NK-92 (cell line): Measurements from ENCODE around the gene PDPK1.
"Not testable (repeated sequence)": the region's sequence is repeated elsewhere in the genome, so short reads cannot be mapped to it uniquely, and the experiment has no call there.

ENCODE experiments used
- DNase-seq: peaks from one replicate; lab custom pipeline; 2025; ENCODE audit not compliant: unreplicated experiment; lab: John Stamatoyannopoulos, UW

PDPK1 gene

DNA sequence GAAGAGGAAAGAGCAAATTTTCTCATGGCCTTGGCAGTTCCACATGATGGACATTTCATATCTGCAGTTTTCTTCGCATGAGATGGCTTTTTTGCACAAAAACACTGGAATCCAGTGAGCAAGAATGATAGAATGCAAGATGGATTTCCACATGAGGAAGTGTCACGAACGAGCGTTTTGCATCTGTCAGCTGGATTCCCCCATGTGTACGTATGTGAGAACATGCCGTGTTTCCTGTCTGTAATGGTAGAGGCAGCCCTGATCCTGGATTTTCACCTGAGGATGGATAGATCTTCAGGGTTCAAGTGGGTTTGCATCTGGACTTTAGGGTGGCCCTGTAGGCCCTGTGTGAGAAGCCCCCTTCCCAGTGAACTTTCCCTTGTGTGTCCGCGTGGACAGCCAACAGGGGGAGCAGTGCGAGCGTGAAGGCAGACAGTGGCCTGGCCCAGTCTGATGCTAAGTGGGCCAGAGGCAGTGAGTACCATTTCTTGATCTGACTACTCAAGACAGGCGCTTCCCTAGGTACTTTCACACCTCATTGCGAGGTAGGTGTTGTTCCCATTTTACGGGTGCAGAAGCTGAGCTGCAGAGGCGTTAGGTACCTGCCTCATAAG, 2.1 kb downstream of the PDPK1 start:
- DNase-seq = not testable (repeated sequence)

DNA sequence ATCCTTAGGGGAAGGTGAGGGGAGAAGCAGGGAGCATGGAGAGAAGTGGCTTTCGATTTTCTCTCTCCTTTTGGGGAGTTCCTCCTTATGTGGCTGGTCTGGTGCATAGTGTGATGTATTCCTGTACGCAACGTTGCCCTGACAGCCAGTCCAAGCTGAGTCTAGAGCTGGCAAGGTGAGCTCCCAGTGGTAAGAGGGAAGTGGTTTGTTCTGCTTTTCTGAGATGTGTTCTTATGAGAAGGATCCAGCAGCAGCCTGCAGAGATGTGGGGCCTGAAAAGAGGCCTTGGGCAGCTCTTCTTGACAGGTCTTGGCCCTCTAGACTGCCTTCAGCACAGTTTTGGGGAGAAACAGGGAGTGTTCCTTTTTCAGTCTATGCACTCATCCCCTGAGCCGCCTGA, 3.1 kb downstream of the PDPK1 start:
- DNase-seq = not testable (repeated sequence)

DNA sequence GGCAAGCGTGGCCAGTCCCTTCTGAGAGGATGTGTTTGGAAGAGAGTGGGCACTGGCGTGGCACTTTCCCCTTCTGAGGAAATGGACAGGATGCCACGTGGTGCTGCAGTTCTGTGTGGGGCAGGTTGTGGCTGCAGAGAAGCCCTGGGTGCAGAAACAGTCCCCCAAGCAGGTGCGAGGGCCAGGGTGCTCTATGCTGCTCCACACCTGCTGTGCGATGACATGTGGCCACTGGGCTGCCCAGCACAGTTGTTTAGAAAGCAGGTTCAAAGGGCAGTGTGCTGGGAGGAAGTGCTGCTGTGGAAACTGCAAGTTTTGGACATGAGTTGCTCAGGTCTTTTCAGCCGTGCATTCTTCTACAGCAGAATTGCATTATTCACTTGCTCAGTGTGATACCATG, 3.6 kb downstream of the PDPK1 start:
- DNase-seq = not testable (repeated sequence)

DNA sequence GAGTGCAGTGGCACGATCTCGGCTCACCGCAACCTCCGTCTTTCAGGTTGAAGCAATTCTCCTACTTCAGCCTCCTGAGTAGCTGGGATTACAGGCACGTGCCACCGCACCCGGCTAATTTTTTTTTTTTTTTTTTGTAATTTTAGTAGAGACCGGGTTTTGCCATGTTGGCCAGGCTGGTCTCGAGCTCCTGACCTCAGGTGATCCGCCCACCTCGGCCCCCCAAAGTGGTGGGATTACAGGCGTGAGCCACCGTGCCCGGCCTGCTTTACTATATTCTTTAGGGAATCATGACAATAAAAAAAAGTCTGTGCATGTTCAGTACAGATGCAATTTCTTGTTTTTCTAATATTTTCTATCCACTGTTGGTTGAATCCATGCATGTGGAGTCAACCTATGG, 6.0 kb downstream of the PDPK1 start:
- not testable (repeated sequence) for DNase-seq

DNA sequence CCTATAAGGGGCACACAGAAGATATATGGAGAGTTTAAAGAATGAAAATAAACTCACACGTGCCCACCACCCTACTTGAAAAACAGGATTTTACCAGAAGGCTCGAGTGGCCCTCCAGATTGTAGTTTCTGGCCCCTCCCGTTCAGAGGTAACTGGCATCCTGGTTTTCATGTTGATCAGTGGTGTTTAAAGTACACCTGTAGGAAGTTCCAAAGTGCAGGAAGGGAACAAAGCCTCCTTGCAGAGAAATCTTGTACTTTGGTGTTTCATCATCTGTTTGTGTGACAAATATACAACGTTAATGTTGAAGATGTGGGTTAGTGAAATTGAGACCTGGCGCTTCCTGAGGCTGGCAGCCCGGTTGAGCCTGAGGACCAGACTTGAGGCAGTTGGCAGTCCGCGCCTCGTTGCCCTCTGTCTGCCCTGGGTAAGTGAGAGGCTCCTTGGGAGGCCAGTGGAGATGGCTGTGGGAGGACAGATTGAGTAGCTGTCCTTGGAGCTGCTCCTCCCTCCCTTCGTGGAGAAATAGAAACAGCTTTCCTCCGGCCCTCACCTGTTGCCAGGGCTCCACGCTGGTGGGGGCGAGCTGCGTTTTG, 12.6 kb downstream of the PDPK1 start:
- not testable (repeated sequence) for DNase-seq

DNA sequence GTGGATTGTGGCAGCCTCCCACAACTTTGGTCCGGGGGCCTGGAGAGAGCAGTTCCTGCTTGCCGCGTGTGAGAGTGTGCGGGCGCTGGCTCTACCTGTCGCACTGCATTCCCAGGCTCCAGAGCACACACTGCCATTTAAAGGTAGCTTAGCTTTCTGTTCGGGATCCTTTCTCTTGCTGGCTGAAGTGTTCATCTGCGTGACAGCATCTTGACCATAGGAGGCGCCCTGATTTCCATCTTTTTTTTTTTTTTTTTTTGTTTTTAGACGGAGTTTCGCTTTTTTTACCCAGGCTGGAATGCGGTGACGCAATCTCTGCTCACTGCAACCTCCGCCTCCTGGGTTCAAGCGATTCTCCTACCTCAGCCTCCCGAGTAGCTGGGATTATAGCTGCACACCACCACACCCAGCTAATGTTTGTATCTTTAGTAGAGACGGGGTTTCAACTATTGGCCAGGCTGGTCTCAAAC, 13.6 kb downstream of the PDPK1 start:
- DNase-seq = not testable (repeated sequence)

DNA sequence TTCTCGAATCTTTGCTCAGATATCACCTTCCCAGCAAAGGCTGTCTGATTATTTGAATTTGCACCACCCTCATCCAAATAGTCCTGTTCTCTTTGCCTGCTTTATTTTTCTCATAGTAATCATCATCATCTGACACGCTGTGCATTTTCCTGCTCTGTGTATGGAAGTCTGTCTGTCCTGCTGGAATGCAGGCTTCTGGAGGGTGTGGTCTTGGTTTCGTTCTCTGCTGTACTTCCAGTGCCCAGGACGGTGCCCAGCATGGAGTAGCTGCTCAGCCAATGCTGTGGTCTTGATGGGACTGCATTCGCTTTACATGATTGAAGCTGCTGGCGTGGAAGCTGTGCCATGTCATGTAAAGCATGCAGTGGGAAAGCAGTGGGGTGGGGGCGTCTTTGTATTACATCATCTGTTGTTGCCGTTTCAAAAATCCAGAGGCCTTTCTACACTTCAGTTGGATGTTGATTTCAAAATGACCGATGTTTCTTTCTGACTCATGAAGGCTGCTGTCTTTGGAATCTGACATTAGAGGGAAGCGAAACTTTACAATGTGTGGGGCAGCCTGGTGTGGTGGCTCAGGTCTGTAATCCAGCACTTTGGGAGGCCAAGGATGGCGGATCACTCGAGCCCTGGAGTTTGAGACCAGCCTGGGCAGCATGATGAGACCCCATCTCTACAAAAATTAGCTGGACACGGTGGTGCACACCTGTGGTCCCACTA, 17.0 kb downstream of the PDPK1 start:
- not testable (repeated sequence) for DNase-seq

DNA sequence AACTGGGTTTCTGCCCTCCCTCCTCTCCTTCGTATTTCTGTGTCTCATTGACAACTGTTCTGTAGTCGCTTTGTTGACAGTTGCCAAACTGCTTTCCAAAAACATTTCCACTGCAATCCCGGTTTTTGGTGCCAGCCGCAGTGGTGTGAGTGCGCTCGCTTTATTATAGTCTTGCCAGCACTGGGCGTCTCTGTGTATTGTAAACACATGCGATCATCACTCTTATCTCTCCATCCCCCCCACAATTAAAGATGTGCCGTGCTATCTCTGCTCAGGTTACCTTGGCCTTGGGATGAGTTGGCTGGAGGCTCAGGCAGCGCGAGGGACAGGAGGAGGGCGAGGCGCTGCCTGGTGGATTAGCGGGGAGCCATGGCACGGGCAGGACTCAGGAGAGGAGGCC, 19.3 kb downstream of the PDPK1 start:
- not testable (repeated sequence) for DNase-seq

DNA sequence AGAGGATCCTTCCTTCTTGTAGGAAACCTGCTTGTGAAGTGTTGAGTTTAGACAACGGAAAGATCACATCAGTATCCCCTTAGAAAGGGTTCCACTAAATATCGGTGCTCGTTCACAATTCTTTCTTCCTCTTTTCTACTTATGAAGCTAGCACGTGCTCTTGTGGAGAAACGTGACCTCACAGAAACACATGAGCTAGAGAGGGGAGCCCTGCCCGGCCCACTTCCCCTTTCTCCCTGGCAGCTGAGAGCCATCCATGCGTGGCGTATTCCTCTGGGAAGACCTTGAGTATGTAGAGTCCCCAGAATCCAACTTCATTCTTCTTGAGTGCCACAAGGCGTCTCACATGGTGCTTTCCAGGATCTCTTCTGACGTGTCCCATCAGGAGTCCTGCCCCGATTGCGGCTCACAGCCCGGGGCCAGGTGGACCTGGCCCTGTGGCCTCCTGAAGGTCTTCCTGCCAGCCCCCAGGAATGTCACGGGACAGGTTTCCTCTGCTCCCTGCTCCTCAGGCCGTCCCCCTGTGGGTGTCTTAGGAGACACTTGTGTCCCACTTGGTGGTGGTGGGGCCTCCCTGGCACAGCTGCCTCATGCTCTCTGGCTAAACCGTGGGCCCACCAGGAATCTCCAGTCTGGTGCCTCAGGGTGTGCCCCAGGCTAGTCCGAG, 22.4 kb downstream of the PDPK1 start:
- not testable (repeated sequence) for DNase-seq

DNA sequence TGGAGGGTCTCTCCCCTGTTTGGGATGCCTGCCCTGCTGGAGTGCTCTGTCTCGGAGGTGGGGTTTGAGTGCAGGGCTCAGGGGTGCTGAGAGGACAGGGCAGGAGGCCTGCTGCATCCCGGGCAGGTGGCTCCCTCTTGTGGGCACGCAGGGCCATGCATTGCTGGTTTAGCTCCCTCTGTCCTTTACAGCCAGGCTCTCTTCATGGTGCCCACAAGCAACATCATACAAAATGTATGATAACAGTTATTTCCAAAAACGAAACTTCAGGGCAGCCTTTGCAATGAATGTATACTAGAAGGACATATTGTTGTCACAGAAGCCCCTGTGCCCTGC, 22.9 kb downstream of the PDPK1 start:
- DNase-seq = not testable (repeated sequence)

DNA sequence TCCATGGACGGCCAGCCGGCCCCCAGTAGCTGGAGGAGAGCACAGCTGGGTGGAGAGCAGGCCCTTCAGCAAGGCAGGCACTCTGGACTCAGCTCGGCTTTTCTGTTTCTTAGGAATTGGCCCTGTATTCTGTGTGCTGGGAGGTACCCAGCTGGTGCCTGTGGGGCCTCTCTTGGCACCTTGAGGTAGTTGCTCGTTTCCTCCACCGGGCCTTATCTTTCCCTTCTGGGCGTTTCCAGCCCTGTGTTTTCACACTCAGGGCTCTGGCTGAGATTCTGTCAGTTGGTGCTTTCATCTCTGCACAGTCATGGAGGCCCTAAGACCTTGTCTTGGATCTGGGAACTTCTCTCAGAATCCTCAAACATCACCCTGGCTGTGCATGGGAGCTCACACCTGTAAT, 29.7 kb downstream of the PDPK1 start:
- not testable (repeated sequence) for DNase-seq

DNA sequence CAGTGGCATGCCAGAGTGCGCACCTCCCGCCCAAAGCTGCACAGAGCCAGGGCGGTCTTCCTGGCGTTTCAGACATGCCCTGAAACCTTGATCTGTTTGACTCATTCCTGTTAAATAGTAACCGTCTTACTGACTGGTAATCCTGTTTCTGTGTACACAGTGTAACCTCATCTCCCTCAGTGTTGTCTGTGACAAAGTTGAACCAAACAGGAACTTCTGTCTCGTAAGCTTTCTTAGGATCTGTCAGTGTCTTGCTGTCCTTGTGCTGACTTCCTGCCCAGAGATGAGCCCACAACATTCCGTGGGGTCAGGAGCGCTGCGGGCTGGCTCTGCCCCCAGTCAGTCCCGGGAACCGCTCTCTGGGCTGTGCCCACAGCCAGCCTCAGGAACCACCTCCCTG, 30.8 kb downstream of the PDPK1 start:
- DNase-seq = not testable (repeated sequence)

DNA sequence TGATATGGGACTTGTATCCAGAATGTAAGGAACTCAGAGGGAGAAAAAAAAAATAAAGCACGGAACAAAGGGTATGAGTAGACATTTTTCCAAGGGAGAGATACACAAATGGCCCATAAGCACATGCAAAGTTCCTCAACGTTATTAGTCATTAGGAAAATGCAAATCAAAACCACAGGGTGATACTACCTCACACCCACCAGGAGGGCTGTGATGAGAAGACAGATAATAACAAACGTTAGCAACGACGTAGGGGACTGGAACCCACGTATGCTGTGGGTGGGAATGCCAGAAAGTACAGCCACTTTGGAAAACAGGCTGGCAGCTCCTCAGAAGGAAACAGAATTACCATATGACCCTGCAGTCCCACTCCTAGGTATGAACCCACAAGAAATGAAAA, 34.9 kb downstream of the PDPK1 start:
- DNase-seq = not testable (repeated sequence)

DNA sequence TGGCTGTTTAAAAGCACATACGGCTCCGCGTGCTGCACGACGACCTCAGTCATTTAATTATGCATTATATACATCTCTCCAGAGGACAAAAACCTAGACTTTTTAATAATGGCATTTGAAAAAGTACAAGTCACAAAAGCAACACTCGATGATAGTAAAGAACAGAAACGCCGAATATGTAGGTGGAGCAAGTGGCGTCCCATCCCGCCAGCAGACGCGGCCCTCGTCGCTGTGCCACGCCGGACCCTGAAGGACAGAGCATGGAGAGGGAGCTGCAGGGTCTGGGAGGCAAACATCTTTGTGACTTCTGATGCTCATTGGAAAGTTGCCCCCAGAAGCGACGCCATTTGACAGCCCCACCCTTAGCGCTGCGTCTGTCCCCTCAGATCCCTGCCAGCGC, 38.0 kb downstream of the PDPK1 start:
- not testable (repeated sequence) for DNase-seq

DNA sequence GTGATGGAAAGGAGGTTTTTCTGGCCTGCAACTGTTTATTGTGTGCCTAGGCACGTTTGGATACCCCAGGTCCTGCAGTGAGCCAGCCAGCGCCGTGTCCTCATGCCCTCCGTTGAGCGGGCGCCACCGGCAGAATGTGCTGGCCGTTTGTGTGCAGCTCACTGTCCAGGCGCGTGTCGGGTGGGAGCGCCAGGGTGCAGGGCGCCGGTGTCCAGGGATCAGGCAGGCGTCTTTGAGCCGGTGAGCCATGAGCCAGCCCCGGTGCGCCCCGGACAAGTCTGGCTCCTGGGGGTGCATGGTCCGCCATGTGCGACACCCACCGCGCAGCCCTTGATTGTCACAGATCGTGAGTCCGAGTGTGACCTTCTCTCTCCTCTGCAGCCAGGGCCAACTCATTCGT, 39.2 kb downstream of the PDPK1 start:
- not testable (repeated sequence) for DNase-seq

DNA sequence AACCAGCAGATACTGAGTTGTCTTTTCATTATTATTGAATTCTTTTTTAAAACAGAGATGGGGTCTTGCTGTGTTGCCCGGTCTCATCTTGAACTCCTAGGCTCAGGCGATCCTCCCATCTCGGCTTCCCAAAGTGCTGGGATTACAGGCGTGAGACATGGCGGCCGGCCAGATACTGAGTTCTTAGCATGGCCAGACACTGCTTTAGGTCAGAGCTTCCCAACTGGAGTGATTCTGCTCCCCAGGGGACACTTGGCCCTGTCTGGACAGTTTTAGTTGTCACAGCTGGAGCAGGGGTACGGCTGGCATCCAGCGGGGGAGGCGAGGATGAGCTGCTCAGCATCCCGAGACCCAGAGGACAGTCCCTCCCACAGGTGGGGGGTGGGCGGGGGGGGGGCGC, 41.1 kb downstream of the PDPK1 start:
- DNase-seq = not testable (repeated sequence)

DNA sequence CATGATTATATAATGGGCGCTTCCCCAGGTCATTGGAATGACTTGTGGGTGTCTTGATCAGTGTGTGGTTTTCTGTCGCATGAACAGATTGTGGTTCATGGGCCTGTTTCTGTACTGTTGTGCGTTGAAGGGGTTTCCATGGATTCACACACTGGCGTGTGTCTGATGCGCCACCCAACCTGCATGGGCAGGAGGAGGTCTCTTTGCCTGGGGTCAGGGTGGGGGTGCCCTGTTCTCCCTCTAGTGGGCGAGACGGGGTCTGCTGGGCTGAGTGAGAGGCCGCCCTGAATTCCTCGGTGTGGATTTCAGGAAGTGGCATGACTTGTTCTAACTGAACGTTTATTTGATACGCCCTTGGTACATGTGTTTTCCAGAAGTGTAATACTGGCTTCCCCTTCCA, 42.3 kb downstream of the PDPK1 start:
- not testable (repeated sequence) for DNase-seq

DNA sequence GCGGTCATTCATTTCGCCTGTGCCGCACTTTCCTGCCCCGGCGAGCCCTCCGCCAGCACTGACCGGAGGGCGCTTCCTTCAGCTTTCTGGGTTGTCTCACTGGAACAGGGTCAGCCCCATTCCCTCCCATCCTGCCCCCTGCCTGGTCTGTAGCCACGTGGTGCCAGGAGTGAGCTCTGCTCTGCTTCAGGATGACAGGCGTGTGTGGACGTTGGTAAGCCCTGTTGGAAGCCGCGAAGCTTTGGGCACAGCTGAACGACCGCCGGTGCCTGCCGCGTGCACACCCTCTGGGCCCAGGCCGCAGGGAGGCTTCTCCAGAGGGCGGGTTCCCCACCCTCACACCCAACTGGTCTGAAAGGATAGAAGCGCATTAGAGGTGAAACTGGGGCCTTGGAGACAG, 43.0 kb downstream of the PDPK1 start:
- DNase-seq = not testable (repeated sequence)

DNA sequence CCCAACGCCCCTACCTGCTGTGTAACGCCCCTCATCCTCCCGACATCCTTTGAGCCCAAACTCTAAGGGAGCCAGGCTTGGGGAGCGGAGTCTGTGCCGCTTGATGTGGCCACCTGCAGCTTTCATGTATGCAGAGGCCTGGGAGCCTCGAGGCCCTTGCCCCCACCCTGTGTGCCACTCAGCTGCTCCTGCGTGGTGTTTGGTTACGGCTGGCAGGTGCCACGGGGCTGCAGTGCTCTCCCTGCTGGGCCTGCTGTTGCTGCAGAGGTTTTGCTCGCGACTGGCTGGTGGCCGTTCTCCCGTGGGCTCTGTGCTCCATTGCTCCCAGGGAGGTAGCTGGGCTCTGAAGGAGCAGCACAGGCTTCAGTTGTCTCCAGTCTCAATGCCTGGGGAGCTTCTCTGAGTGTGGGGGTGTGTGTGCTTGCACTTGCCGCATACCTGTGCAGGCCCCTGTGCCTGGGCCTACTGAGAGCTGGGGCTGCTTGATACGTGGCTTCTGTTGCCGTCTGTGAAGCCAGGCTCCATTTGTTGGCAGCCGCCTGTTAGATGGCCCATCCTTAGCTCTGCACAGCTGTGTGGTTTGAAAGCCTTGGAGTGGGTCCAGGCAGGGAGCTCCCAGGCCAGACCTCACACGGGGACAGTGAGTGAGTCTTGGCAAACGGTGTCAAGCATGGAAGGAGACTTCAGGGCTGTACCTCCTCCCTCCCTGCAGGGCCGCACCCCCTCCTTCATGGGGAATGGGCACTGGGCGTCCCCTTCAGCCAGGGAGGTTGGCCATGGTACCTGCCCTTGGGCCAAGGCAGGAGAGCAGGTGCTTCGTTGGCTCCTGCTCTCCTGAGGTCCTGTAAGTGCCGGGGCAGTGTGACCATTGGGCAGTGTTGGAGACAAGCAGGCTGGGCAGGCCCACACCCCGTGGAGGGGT, 47.2 kb downstream of the PDPK1 start:
- DNase-seq = no peak

DNA sequence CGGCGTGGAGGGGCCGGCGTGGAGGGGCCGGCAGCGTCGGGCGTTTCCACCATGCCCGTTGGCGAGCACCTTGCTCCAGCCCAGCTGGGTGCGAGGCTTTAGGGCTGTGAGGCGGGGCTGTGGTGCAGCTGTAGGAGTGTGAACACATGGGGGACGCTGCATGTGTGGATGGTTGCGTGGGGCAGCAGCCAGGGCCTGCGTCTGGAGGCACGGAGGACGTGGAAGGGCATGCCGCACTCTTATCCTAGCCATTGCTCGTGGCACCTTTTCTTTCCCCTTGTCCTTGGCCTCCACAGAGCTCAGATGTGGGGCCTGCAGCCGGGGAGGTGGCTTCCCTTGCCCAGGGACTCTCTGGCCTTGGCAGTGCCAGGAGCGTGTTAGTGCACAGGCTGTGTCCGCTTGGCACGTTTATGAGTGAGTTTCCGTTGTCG, 47.8 kb downstream of the PDPK1 start:
- DNase-seq = no peak

DNA sequence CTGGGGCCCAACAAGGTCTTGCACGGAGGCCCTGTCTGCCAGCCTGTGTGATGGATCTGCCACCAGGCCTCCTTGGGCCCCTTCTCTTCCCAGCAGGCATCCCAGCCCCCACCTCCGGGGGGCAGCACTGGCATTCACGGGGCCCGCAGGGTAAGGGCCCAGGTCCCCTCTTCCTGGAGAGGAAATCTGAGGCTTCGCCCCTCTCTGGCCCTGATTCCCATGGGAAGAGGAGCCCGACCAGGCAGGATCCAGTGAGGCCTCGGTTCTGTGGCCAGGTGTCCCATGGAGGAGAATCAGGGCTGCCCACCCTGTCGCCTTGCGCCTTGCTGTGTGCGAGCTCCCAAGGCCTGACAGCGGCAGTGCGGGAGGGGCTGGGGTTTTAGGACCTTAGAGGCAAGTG, 48.4 kb downstream of the PDPK1 start:
- DNase-seq = no peak
